ENCODE measurements around the gene H2BW2.

H2BW2 gene

DNA sequence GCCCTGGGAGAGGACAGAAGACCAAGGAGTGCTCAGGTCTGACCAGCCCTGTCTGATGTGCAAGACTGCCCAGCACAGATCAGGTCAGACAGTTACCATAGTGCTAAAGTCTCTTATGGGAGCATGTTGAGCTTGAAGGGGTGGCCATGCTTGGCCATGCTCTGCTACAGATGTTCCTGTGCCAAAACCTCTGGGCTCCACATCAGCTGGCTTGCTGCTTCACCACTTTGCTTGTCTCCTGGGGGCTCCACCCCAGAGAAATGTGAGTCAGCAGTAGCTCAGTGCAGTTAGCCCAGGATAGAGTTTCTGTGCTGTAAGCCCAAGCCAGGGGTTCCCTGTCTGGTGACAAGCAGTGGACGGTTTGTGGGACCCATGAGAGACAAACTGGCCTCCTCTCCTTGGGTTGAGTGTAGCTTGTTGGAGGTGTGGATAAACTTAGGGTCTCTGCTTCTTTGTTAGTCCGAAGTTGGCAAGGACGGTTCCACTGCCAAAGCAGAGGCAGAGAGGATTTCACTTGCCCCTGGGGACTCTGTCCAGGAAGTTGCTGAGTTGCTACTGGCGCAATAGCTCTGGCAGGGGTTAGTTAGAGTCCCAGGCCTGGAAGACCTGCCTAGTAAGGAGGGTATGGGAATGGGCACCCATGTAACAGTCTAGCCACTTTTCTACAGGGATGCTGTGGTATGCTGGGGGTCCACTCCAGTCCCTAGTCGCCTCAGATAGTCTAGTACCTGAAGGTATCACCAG lies 45.0 kb downstream of the H2BW2 start:
- H3K36me3 Mint-ChIP-seq (ENCODE audit: low read depth) = no peaks in the 10 kb centered on the region
- no peaks in the 10 kb centered on the region for H3K4me1 Mint-ChIP-seq (ENCODE audit: low read depth)
- H3K4me3 Mint-ChIP-seq = no peak overlapping the region
- no peak for DNase-seq
- peaks cover 9% of the 10 kb centered on the region for H3K27me3 Mint-ChIP-seq
- no peaks in the 10 kb centered on the region for H3K9me3 Mint-ChIP-seq
- H3K27ac Mint-ChIP-seq = no peak overlapping the region

DNA sequence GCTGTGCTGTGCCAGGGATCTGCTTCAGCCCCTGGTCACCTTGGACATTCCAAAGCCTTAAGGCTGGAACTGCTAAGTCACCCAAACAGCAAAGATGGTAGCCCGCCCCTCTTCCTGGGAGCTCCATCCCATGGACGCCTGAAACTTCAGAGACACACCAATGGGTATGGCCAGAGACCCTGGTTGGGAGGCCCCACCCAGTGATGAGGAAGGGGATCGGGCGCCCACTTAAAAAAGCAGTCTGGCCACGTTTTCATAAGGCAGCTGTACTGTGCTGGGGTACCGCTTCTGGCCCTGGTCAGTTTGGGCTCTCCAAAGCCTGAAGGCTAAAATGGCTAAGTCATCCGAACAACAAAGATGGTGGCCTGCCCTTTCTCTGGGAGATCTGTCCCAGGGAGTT lies 45.7 kb downstream of the H2BW2 start:
- Mint-ChIP-seq H3K27ac (no peak overlapping the region), H3K4me1 (ENCODE audit: low read depth) (no peaks in the 10 kb centered on the region), H3K36me3 (ENCODE audit: low read depth) (no peaks in the 10 kb centered on the region), H3K4me3 (no peak overlapping the region), H3K27me3 (peaks cover 9% of the 10 kb centered on the region), H3K9me3 (no peaks in the 10 kb centered on the region)
- no peak for DNase-seq

DNA sequence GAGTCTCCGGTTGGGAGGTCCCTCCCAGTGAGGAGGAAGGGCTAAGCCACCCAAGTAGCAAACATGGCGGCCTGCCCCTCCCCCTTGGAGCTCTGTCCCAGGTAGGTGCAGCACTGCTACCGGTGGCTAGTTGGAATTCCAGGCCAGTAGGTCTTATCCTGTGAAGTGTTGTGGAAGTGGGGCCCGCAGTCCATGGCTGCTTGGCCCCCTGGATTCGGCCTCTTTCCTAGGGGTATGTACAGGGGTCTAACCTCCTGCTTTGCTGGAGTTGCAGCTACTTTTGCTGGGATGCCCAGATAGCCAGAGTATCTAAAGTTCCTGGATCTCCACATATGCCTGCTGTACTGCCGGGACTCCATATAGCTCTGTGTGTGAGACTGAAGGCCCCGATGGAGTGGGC lies 46.2 kb downstream of the H2BW2 start:
- H3K27me3 Mint-ChIP-seq = peaks cover 9% of the 10 kb centered on the region
- H3K27ac Mint-ChIP-seq = no peak overlapping the region
- H3K4me1 Mint-ChIP-seq (ENCODE audit: low read depth) = no peaks in the 10 kb centered on the region
- DNase-seq = no peak
- H3K9me3 Mint-ChIP-seq = no peaks in the 10 kb centered on the region
- H3K36me3 Mint-ChIP-seq (ENCODE audit: low read depth) = no peaks in the 10 kb centered on the region
- H3K4me3 Mint-ChIP-seq = no peak overlapping the region

Data from activated T-cell treated with anti-CD3 and anti-CD28 coated beads, Interleukin-2, amount 50 U/mL, for 24 hours (primary cell).